GM12873 (cell line): ENCODE data around the gene SMCR8.

Experiments
- CTCF ChIP-seq: IDR thresholded peaks from 2 replicates; pipeline ENCODE4 v1.5.1; 2012; ENCODE audit warnings: low read depth, mild to moderate bottlenecking, moderate library complexity, low read length, control low read depth; ENCODE audit not compliant: insufficient read depth; ENCODE audit errors: missing control alignments

Gene SMCR8

DNA sequence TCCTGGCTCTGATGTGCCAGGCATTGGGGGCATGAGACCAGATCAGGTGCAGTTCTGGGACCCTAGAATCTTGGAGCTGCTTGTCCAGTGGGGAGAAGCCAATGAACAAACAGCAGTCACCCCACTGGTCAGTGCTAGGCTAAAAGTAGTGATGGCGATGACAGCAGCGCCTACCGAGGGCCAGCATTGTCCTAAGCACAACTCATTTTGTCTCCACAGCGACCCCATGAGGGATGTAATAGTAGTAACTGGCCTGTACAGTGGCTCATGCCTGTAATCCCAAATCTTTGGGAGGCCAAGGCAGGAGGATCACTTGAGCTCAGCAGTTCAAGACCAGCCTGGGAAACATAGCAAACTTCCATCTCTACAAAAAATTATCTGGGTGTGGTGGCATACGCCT, 6.2 kb downstream of the SMCR8 start:
- TF ChIP-seq CTCF, result peak; percentile 16

DNA sequence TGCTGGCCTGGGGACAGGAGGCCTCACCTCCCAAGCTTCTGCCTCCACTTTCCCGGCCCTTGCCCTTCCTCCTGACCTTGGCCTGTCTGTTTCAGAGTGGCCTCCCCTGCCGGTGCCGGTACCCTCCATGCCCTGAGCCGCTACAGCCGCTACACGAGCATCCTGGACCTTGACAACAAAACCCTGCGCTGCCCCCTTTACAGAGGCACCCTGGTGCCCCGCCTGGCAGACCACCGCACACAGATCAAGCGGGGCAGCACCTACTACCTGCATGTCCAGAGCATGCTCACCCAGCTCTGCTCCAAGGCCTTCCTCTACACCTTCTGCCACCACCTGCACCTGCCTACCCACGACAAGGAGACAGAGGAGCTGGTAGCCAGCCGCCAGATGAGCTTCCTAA, 7.4 kb downstream of the SMCR8 start:
- no peak for TF ChIP-seq CTCF

DNA sequence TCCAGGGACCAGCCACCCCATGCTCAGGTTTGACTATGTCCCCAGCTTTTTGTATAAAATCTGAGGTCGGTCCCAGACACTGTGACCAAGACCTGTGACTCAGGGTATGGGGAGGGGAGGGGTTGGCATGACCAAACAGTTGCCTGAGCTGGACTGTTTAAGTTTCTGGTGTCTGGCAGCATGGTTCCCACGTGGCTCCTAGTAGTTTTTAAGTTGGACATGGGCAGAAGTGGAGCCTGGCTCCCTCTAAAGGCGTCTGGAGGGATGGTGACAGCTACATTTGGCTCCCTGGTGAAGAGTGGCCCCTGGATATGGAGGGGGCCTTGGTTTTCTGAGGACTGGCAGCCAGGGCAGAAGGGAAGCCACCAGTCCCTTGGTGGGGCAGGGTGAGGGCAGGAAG, 7.9 kb downstream of the SMCR8 start:
- no peak for TF ChIP-seq CTCF

DNA sequence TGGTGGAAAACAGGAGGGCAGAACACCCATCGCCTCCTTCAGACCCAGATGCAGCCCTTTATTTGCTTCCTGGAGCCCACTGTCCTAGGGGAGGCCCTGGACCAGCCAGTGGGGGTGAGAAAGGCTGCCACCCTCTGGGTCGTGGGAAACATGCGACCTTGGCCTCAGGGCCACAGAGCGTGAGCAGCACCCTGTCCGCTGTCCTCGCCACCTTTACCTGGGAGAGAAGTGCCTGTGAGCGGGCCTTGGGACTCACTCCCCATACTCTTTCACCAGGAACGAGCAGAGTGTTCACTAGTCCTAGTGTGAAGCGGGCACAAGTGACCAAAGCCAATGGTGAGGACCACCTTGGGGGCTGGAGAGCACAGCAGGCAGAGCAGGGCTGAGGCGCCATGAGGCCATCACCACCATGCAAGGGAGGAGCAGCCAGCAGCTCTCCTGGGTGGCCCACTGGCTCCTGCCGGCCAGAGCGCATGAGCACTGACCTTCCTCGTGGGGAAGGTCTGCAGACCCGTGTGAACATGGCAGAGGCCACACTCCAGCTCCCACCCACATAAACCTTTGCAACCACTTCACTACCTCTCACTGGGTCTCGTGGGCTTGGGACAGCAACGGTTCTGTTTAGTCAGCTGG, 8.5 kb downstream of the SMCR8 start:
- TF ChIP-seq CTCF, result no peak

- TF ChIP-seq CTCF, result no peak
Observed at GRCh38 chr17:18324140-18325050, 9.3 kb downstream of the SMCR8 start.

- no peak for TF ChIP-seq CTCF
Observed at GRCh38 chr17:18326039-18326438, 10.9 kb downstream of the SMCR8 start.

DNA sequence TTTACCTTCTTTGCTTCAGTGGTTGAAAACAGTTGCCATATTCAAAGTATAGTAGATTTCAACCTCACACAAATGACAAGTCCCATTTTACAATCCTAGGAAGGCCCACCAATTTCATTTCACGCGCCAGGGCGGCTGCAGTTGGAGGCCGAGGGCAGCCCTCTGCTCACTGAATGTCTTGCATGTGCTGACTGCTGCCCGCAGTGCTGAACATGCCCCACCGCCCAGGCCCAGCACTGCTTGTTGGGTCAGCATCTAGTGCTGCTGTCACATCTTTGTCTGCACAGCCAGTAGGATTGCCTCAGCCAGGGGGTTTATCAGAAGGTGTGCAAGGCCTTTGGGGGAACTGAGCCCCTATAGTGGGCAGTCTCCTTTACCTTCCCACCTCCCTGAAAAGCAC, 11.5 kb downstream of the SMCR8 start:
- TF ChIP-seq CTCF, result no peak
